ENCODE data around the gene ZMIZ1. TPM values are rescaled to one million over a fixed set of nuclear protein-coding genes. Genes with fewer than 3 reads are reported as not detected.
"Not testable (repeated sequence)": the region's sequence is repeated elsewhere in the genome, so short reads cannot be mapped to it uniquely, and the experiment has no call there.

The ZMIZ1 gene
- total RNA-seq, 2 donors from 2014 or later = 32.9 to 82.6 TPM

DNA sequence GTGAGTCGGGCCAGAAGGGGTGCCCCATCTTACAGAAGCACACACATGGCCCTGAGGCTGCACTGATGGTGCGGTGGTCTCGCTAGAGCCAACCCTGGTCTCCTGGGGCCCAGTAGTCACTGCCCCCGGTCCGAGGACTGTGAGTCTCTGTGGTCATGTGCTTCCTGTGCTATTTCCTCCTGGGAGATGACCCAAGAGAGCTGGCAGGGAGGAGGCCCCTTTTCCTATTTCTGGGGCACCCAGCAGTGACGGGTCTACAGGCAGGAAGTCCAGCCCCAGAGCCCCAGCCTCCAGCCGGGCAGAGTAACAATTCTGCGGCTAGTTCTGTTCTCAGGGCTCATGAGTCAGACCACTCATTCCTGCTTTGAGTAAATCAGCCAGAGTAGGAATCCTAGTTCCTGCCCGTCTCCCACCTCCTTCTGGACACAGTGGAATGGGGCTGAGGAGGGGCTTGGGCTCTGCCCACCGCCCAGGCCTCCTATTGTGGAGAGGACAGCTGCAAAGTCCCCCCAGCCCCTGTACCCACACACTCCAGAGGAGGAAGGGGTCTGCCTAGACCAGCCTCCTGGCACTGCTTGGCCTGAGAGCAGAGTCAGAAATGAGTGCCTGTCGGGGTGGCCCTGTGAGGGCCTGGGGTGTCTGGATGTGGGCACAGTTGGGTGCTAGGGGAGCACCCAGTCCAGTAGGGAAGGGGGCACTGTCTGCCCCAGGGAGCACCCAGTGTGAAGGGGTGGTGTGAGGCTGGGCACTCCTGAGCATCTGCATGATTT lies 198.0 kb downstream of the ZMIZ1 start:
- Mint-ChIP-seq H3K4me3 (peak overlapping the region; percentile 50), H3K36me3 (ENCODE audit: low read depth) (peaks cover 17% of the 10 kb centered on the region), H3K27ac (peak overlapping the region; percentile 84), H3K9me3 (no peaks in the 10 kb centered on the region), H3K27me3 (no peaks in the 10 kb centered on the region), H3K4me1 (peaks cover 27% of the 10 kb centered on the region)
- peak; percentile 92 for ATAC-seq (replicated peaks)

DNA sequence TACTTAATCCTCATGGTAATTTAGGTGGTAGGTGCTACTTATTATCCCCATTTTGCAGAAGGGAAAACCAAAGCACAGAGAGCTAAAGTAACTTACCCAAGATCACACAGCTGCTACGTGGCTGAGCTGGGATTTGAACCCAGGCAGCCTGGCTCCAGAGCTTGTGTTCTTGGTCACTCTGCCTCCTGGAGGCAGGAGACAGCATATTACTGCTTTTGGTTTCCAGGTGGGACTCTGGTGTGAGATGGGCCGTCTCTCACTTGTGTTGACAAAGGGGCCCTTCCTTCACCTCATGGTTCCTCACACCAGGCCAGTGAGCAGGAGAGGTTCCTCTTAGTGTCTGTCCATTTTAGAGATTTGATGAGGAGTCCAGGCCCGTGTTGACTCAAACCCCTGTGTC lies 198.7 kb downstream of the ZMIZ1 start:
- peak overlapping the region; percentile 50 for H3K4me3 Mint-ChIP-seq

DNA sequence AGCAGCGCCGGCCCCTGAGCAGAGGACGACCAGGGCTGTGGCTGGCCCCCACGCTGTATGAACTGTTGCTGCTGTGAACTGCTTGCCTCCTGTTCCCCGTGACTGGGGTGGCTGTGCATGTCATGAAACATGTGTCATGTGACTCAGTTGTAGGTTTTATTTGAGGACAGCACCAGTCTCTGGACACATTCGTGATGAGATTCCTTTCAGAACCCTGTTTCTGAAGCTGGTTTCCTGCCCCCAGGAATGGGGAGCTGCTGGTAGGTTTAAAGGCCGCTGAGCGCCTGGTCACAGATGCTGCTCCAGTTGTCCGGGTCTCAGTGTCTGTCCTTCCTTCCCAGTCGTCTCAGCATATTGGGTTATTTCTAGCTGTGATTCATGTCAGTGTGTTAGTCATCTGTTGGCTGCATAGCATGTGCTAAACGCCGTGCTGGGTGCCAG lies 199.4 kb downstream of the ZMIZ1 start:
- H3K9me3 Mint-ChIP-seq = no peaks in the 10 kb centered on the region
- peaks cover 17% of the 10 kb centered on the region for H3K36me3 Mint-ChIP-seq (ENCODE audit: low read depth)
- H3K4me3 Mint-ChIP-seq = no peak overlapping the region
- peaks cover 27% of the 10 kb centered on the region for H3K4me1 Mint-ChIP-seq
- H3K27ac Mint-ChIP-seq = peak overlapping the region; percentile 20
- ATAC-seq (replicated peaks) = no peak
- no peaks in the 10 kb centered on the region for H3K27me3 Mint-ChIP-seq

More for the DNA sequence above, 198.7 kb downstream of the ZMIZ1 start:
- Mint-ChIP-seq H3K27ac (no peak overlapping the region), H3K36me3 (ENCODE audit: low read depth) (peaks cover 19% of the 10 kb centered on the region), H3K4me1 (peaks cover 27% of the 10 kb centered on the region), H3K27me3 (no peaks in the 10 kb centered on the region), H3K9me3 (no peaks in the 10 kb centered on the region)
- ATAC-seq (replicated peaks) = no peak

DNA sequence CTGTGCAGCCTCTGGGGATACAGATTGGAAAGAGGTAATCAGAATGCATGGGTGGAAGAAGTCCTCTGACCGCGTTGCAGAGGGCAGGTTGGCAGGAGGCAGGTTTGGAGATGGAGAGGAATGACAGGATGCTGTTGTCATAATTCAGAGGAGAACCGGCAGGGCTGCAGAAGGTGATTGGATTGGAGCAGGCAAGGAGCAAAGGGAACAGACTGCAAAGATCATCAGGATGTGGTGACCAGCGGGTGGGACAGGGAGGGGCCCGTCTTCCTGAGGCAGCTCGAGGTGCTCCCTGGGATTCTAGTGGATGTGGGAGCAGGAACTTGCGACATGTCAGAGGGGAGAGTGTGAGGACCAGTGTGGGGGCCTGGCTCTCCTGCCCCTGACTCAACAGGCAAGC lies 200.0 kb downstream of the ZMIZ1 start:
- no peak overlapping the region for H3K4me3 Mint-ChIP-seq
- H3K27me3 Mint-ChIP-seq = no peaks in the 10 kb centered on the region
- peaks cover 27% of the 10 kb centered on the region for H3K4me1 Mint-ChIP-seq
- H3K27ac Mint-ChIP-seq = peak overlapping the region; percentile 20
- ATAC-seq (replicated peaks) = no peak
- H3K9me3 Mint-ChIP-seq = no peaks in the 10 kb centered on the region
- H3K36me3 Mint-ChIP-seq (ENCODE audit: low read depth) = peaks cover 17% of the 10 kb centered on the region

DNA sequence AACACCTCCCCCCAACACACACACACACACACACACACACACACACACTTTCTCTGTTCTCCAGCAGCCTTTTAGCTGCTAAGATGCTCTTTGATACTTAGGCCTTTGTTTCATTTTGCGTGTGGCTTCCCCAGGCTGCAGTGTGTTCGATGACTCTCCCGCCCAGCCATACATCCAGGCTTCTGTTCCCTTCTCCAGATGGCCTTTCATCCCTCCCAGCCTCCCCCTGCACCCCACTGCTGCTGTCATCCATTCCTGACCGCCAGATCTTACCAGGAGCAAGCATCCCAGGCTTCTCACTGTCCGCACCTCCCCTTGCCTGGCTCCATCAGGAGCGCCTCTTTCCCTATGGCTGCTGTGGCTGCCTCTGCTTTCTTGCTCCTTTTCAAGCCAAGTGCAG lies 200.7 kb downstream of the ZMIZ1 start:
- peaks cover 17% of the 10 kb centered on the region for H3K36me3 Mint-ChIP-seq (ENCODE audit: low read depth)
- H3K4me1 Mint-ChIP-seq = peaks cover 27% of the 10 kb centered on the region
- no peaks in the 10 kb centered on the region for H3K27me3 Mint-ChIP-seq
- H3K4me3 Mint-ChIP-seq = no peak overlapping the region
- no peak for ATAC-seq (replicated peaks)
- H3K27ac Mint-ChIP-seq = no peak overlapping the region
- H3K9me3 Mint-ChIP-seq = no peaks in the 10 kb centered on the region

DNA sequence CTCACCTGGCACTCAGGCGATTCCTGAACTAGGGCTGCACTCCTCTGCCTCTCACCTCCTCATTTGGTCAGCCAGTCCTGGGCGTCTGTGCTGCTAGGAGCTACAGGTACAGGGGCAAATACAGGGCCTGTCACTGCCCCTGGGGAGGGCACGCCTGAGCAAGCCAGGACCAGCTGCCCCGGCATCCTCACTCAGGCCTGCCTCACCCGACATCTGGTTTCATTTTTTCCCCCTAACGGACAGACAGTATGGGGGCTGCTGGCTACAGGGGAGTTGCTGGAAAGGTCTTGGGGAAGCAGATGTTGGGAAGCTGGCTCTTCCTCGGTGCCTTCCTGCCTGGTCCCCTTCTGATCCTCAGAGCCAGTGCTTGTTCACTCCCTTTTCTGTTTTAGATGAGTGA lies 201.2 kb downstream of the ZMIZ1 start:
- Mint-ChIP-seq H3K4me3 (no peak overlapping the region), H3K4me1 (peaks cover 27% of the 10 kb centered on the region), H3K27me3 (no peaks in the 10 kb centered on the region), H3K27ac (no peak overlapping the region), H3K36me3 (ENCODE audit: low read depth) (peaks cover 17% of the 10 kb centered on the region), H3K9me3 (no peaks in the 10 kb centered on the region)
- no peak for ATAC-seq (replicated peaks)

DNA sequence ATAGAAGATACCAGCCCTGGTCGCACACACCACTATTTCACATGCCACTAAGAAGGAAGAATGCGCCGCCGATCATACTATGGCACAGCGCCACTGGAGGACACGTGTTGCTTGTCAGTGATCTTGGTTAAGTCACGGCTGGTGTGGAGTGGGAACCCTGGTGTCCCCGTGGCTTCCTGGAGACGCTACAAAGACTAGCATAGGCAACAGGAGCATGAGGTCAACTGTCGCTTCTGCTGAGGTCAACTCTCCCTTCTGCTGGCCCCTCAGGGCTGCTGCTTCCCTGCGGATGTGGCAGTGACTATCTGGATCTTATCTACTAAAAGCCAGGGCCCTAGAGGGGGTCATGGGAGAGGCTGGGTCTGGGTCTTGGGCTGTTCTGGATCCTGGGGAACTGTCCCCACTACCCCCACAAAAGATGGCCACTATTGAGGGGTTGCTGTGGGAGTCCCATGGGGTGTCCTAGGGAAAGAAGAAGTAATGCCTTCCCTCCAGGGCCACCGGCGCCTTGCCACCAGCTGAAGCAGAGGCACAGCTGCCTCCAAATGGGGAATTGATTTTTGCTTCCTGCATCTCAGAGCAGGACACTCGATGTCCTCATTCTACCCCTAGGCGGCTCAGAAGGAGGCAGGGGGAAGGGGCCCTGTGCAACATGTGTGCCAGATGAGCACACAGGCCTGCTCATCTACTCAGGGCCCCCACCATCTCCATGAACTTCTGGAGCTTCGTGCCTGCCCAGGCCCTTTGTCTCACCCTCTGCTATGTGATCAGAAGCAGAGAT lies 201.9 kb downstream of the ZMIZ1 start:
- Mint-ChIP-seq H3K9me3 (no peaks in the 10 kb centered on the region), H3K36me3 (ENCODE audit: low read depth) (peaks cover 12% of the 10 kb centered on the region), H3K4me1 (peaks cover 23% of the 10 kb centered on the region), H3K27me3 (no peaks in the 10 kb centered on the region), H3K27ac (no peak overlapping the region), H3K4me3 (no peak overlapping the region)
- no peak for ATAC-seq (replicated peaks)

DNA sequence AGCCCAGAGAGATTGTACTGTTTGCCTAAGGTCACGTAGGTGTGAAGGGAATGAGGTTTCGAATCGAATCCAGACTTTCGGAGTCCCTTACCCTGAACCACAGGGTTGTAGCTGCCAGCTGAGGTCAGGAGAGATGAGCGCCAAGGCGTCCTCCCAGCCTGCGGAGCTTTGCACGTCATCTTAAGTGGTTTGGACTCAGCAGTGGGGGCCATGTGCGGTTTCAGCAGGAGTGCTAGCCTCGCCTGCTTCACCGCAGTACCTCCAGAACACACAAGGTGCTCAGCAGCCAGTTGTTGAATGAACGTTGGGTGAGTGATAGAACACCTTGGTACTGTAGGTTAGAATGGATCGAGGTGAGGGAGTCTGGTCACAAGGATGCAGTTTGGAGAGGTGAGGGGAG lies 203.6 kb downstream of the ZMIZ1 start:
- Mint-ChIP-seq H3K4me1 (peaks cover 11% of the 10 kb centered on the region), H3K36me3 (ENCODE audit: low read depth) (peaks cover 24% of the 10 kb centered on the region), H3K27me3 (no peaks in the 10 kb centered on the region), H3K9me3 (no peaks in the 10 kb centered on the region), H3K27ac (peak overlapping the region; percentile 54), H3K4me3 (no peak overlapping the region)
- ATAC-seq (replicated peaks) = no peak

DNA sequence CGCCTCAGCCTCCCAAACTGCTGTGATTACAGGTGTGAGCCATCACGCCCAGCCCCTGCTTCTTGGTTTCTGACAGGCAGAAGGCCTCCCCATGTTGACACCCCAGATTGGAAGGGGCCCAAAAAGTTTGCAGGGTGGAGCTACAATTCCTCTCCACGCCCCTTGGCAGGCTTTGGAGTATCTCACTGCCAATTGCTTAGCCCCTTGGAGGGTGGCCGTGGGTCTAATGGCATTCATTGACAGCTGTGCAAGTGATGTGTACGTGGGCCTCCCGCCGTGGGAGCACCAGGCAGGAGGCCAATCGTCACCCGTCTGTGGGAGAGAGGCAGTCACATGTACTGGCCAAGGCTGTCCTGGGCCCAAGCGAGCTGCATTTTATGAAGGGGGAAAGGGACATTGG lies 204.8 kb downstream of the ZMIZ1 start:
- Mint-ChIP-seq H3K4me1 (peaks cover 8% of the 10 kb centered on the region), H3K27ac (no peak overlapping the region), H3K4me3 (no peak overlapping the region), H3K9me3 (no peaks in the 10 kb centered on the region), H3K27me3 (no peaks in the 10 kb centered on the region), H3K36me3 (ENCODE audit: low read depth) (peaks cover 31% of the 10 kb centered on the region)
- ATAC-seq (replicated peaks) = no peak

DNA sequence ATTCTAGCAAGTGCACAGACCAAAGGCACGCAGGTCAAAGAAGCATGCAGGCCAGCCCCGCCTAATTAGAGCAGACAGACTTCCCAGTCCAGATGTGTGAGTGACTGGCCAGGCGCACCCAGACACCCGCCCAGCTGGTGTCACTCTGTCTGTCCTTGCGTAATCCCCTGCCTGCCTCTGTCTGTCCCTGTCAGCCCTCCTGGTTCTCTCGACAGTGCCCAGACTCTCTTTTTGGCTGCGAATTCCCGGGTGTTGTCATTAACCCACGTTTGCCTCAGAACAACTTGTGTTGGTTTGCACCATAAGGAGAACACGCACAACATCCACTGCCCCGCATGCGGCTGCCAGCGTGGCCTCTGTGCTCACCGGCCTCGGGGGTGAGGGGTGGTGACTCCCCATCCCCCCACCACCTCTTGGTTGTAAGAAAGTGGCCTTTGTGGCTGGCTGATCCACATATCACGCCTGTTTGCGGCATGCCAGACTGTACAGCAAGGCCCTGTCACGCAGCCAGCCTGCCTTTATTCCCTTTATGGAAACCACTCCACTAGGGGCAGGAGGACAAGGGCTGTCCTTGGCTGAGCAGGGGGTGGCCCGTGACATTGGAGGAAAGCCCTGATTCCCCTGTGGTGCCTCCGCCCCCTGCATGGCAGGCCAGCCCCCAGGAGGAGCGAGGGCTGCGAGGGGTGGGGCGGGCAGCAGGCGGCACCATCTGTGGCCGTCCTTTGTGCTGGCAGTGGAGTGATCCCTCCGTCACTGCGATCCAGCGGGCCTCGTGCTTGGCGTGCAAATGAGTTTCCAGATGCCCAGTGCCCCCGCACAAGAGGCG lies 205.7 kb downstream of the ZMIZ1 start:
- ATAC-seq (replicated peaks) = no peak

DNA sequence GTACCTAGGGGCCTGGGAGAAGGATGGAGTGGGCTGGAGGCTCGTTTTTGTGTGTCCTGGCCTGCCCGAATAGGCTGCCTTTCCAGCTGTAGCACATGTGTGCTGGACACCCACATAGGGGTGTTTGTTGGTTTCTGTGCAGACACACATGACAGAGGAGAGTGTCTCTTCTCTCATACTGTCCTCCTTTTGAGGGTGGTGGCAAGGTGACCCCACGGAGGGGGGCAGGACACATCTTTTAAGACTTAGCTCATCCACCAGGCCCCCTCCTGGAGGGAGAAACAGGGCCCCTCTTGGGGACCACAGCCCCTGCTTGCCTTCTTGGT lies 206.3 kb downstream of the ZMIZ1 start:
- Mint-ChIP-seq H3K27ac (no peak overlapping the region), H3K36me3 (ENCODE audit: low read depth) (peaks cover 36% of the 10 kb centered on the region), H3K27me3 (no peaks in the 10 kb centered on the region), H3K9me3 (no peaks in the 10 kb centered on the region), H3K4me3 (no peak overlapping the region), H3K4me1 (no peaks in the 10 kb centered on the region)
- ATAC-seq (replicated peaks) = no peak

More for the DNA sequence above, 205.7 kb downstream of the ZMIZ1 start:
- Mint-ChIP-seq H3K27ac (no peak overlapping the region), H3K36me3 (ENCODE audit: low read depth) (peaks cover 34% of the 10 kb centered on the region), H3K4me1 (peaks cover 3% of the 10 kb centered on the region), H3K4me3 (no peak overlapping the region), H3K27me3 (no peaks in the 10 kb centered on the region), H3K9me3 (no peaks in the 10 kb centered on the region)

DNA sequence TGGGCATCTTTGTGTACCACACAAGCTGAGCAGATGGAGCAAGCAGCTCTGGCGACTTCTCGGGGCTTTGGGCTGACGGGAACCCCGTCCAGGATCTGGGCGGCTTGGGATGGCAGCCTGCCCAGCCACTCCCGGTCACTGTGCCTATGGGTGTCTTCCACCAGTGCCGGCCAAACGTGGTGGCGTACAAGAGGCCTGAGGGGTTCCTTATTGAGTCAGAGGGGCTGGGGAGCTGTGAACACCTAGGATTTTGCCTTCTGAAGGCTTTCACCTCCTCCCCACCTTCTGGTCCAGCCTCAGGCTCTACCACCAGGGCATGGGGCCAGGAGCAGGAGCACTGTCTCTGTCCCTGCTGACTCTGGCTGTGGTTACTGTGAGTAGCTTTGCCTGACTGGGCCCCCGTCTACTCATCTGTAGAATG lies 206.7 kb downstream of the ZMIZ1 start:
- no peak for ATAC-seq (replicated peaks)
- Mint-ChIP-seq H3K9me3 (no peaks in the 10 kb centered on the region), H3K4me1 (no peaks in the 10 kb centered on the region), H3K27me3 (no peaks in the 10 kb centered on the region), H3K27ac (no peak overlapping the region), H3K36me3 (ENCODE audit: low read depth) (peaks cover 38% of the 10 kb centered on the region), H3K4me3 (no peak overlapping the region)

DNA sequence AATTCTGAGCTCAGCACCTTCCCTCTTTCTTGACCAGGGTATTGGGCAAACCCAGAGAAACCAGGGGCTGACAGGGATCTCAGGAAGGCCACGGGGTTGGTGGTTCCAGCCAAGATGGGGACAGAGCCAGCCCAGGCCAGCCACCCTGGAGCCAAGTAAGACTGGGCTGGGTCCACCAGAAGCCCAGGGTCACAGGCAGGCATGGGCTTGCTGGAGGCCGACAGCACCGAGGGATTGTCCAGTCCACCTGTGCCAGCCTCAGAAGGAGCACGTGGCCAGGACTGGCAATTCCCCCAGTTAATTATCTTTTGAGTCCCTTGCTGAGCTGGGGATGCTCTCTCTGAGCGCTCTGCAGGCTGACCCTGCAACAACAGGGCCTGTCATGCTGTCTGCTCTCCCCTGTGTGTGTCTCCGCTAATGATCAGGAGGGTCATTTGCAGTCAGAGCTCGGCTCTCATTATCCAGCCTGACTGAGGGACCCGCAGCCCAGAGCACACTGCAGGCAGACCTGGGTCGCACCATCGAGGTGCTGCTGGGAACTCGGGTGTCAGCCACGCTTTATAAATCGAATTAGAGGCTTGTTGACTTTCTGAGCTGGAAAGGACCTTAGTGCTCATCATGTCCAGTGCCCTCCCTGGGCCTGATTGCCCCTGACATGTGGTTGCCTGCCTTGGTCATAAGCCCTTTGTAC lies 209.0 kb downstream of the ZMIZ1 start:
- no peaks in the 10 kb centered on the region for H3K9me3 Mint-ChIP-seq
- peaks cover 5% of the 10 kb centered on the region for H3K4me1 Mint-ChIP-seq
- no peak overlapping the region for H3K4me3 Mint-ChIP-seq
- no peak for ATAC-seq (replicated peaks)
- H3K27me3 Mint-ChIP-seq = no peaks in the 10 kb centered on the region
- H3K27ac Mint-ChIP-seq = no peak overlapping the region
- H3K36me3 Mint-ChIP-seq (ENCODE audit: low read depth) = peaks cover 48% of the 10 kb centered on the region

DNA sequence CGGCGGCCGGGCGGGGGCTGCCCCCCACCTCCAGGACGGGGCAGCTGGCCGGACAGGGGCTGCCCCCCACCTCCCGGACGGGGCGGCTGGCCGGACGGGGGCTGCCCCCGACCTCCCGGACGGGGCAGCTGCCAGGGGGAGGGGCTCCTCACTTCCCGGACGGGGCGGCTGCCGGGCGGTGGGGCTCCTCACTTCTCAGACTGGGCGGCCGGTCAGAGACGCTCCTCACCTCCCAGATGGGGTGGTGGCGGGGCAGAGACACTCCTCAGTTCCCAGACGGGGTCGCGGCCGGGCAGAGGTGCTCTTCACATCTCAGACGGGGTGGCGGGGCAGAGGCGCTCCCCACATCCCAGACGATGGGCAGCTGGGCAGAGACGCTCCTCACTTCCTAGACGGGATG lies 210.3 kb downstream of the ZMIZ1 start:
- not testable (repeated sequence) for H3K4me3 Mint-ChIP-seq; H3K4me1 Mint-ChIP-seq; H3K27ac Mint-ChIP-seq; ATAC-seq (replicated peaks); H3K27me3 Mint-ChIP-seq; H3K9me3 Mint-ChIP-seq
- peaks cover 48% of the 10 kb centered on the region for H3K36me3 Mint-ChIP-seq (ENCODE audit: low read depth)
